Muscle of back (tissue), 13 donors: Measurements from ENCODE around the gene NBR1. TPM values are rescaled to one million over a fixed set of nuclear protein-coding genes. Genes with fewer than 3 reads are reported as not detected.
A peak's percentile ranks its signal among the peaks of the same experiment; 100 is the strongest.
"Not testable (repeated sequence)": the region's sequence is repeated elsewhere in the genome, so short reads cannot be mapped to it uniquely, and the experiment has no call there.

Experiments
- DNase-seq, 3 donors: peaks; one replicate each; pipeline versions ENCODE4 v3.0.0 to v3.0.0-alpha.2; 2013
- long read RNA-seq, 9 donors: transcript quantifications; one replicate each; lab custom pipeline, GENCODE V29; 2026
- polyA plus RNA-seq, 10 donors: library from polyadenylated mRNA; unstranded; fragments of 120-200 nt; gene quantifications; one replicate each; pipeline ENCODE4 v1.2.1, GENCODE V29; 2013; ENCODE audit not compliant: insufficient read length in 10 of 10

The NBR1 gene
- 10 to 100 TPM; 54.0 to 73.6 (median 60.6) TPM for polyA plus RNA-seq
- long read RNA-seq, donor 1 = 0 reads
- long read RNA-seq, donor 2 = 0 reads
- long read RNA-seq, donor 3 = 0 reads
- long read RNA-seq, donor 4, partial matches to known transcripts = 18 of 18 reads
- long read RNA-seq, donor 4, other reads (novel, unspliced or antisense) = 0 of 18 reads
- long read RNA-seq, donor 5 = 0 reads
- long read RNA-seq, donor 6, partial matches to known transcripts = 11 of 16 reads
- long read RNA-seq, donor 6, other reads (novel, unspliced or antisense) = 5 of 16 reads
- long read RNA-seq, donor 7 = 0 reads
- long read RNA-seq, donor 8, partial matches to known transcripts = 6 of 6 reads
- long read RNA-seq, donor 8, other reads (novel, unspliced or antisense) = 0 of 6 reads
- long read RNA-seq, donor 9 = 0 reads

GRCh38 chr17:43170766-43171585 lies at the start of gene NBR1:
NBR1 (plus strand) TSS chr17:43171214; CDS start chr17:43175800, 4,586 bp downstream.
- DNase-seq = peak; percentile 99

- DNase-seq = peak; percentile 96 to 98 (median 98)
Measured at GRCh38 chr17:43125133-43125966, 45.7 kb upstream of the NBR1 start, which contains the start of gene BRCA1. BRCA1 (minus strand) TSS chr17:43125364; CDS start chr17:43124096, 1,268 bp downstream.

GRCh38 chr17:43125967-43126910 lies 44.8 kb upstream of the NBR1 start:
- no peak for DNase-seq

- no peak for DNase-seq
Measured at GRCh38 chr17:43126911-43127290, 44.1 kb upstream of the NBR1 start.

GRCh38 chr17:43127333-43127876 lies 43.6 kb upstream of the NBR1 start:
- not testable (repeated sequence) for DNase-seq

GRCh38 chr17:43129671-43130010 lies 41.4 kb upstream of the NBR1 start:
- no peak for DNase-seq

GRCh38 chr17:43132117-43132516 lies 38.9 kb upstream of the NBR1 start:
- no peak for DNase-seq

- not testable (repeated sequence) for DNase-seq
Measured at GRCh38 chr17:43133439-43133838, 37.6 kb upstream of the NBR1 start.

- no peak for DNase-seq
Measured at GRCh38 chr17:43134774-43135453, 36.1 kb upstream of the NBR1 start.

GRCh38 chr17:43135454-43135819 lies 35.6 kb upstream of the NBR1 start:
- no peak for DNase-seq

- DNase-seq = not testable (repeated sequence)
Measured at GRCh38 chr17:43136574-43136973, 34.4 kb upstream of the NBR1 start.

GRCh38 chr17:43138531-43138930 lies 32.5 kb upstream of the NBR1 start:
- DNase-seq = not testable (repeated sequence)

GRCh38 chr17:43140396-43141332 lies 30.4 kb upstream of the NBR1 start:
- no peak for DNase-seq

- DNase-seq = no peak
Measured at GRCh38 chr17:43142153-43142552, 28.9 kb upstream of the NBR1 start.

- no peak for DNase-seq
Measured at GRCh38 chr17:43143201-43143600, 27.8 kb upstream of the NBR1 start.

- DNase-seq = no peak
Measured at GRCh38 chr17:43146649-43147048, 24.4 kb upstream of the NBR1 start.

GRCh38 chr17:43151880-43152456 lies 19.0 kb upstream of the NBR1 start:
- no peak for DNase-seq

- not testable (repeated sequence) for DNase-seq
Measured at GRCh38 chr17:43153197-43153835, 17.7 kb upstream of the NBR1 start.
